ENCODE measurements around the gene PLEKHM2. TPM values are rescaled to one million over a fixed set of nuclear protein-coding genes. Genes with fewer than 3 reads are reported as not detected.

PLEKHM2 gene
- total RNA-seq, 2 experiments from 2014 or later, result 51.0 to 52.6 TPM

GRCh38 chr1:15775706-15776105 is 91.6 kb downstream of the PLEKHM2 start:
- ATAC-seq (no peak), DNase-seq (no peak)
- no peaks in the 10 kb centered on the region for H3K9me3 Mint-ChIP-seq (ENCODE audit: insufficient read depth)
- POLR2A ChIA-PET, result no interaction called here
- H3K27ac Mint-ChIP-seq, result no peak overlapping the region
- H3K36me3 Mint-ChIP-seq (ENCODE audit: low read depth), result no peaks in the 10 kb centered on the region
- no peak overlapping the region for H3K4me3 Mint-ChIP-seq
- peaks cover 3% of the 10 kb centered on the region for H3K27me3 Mint-ChIP-seq (ENCODE audit: low read depth)
- no peaks in the 10 kb centered on the region for H3K4me1 Mint-ChIP-seq (ENCODE audit: low read depth)
- CTCF ChIA-PET, result interaction anchor here (2.6 kb wide), 1 partner anchor 16 kb away, joined by 15 read pairs; no protein-coding TSS in a partner anchor

- peaks cover 3% of the 10 kb centered on the region for H3K27me3 Mint-ChIP-seq (ENCODE audit: low read depth)
- no peaks in the 10 kb centered on the region for H3K4me1 Mint-ChIP-seq (ENCODE audit: low read depth)
- no peak overlapping the region for H3K4me3 Mint-ChIP-seq
- H3K36me3 Mint-ChIP-seq (ENCODE audit: low read depth), result no peaks in the 10 kb centered on the region
- ChIA-PET POLR2A (no interaction called here), CTCF (interaction anchor here (1.0 to 1.3 kb wide), 2 partner anchors 14 to 295 kb away, joined by 4 read pairs; partner anchors contain the start of gene FAM131C)
- DNase-seq (no peak), ATAC-seq (no peak)
- no peaks in the 10 kb centered on the region for H3K9me3 Mint-ChIP-seq (ENCODE audit: insufficient read depth)
- no peak overlapping the region for H3K27ac Mint-ChIP-seq
Observed at GRCh38 chr1:15777909-15778707, 94.0 kb downstream of the PLEKHM2 start.

Other genes starting within 250 kb of the PLEKHM2 start
- gene CTRC, start 245.9 kb upstream of the PLEKHM2 start, total RNA-seq, result not detected
- gene CELA2A, start 227.6 kb upstream of the PLEKHM2 start, total RNA-seq, result not detected
- gene CELA2B, start 208.2 kb upstream of the PLEKHM2 start, total RNA-seq, result not detected
- gene CASP9, start 160.1 kb upstream of the PLEKHM2 start, total RNA-seq, result 10 to 100 TPM; 10.3 to 10.7 TPM
- 10 to 100 TPM; 13.4 to 15.6 TPM for gene DNAJC16, start 157.5 kb upstream of the PLEKHM2 start, total RNA-seq
- gene AGMAT, start 99.3 kb upstream of the PLEKHM2 start, total RNA-seq, result 10 to 100 TPM; 10.3 to 10.4 TPM
- gene DDI2, start 66.9 kb upstream of the PLEKHM2 start, total RNA-seq, result 10 to 100 TPM; 28.8 to 31.1 TPM
- gene SLC25A34, start 51.9 kb downstream of the PLEKHM2 start, total RNA-seq, result 1 to 10 TPM; 1.6 TPM
- gene TMEM82, start 58.2 kb downstream of the PLEKHM2 start, total RNA-seq, result not detected
- gene FBLIM1, start 74.5 kb downstream of the PLEKHM2 start, total RNA-seq, result not detected
- 1 to 10 TPM; 2.4 to 2.8 TPM for gene UQCRHL, start 123.3 kb downstream of the PLEKHM2 start, total RNA-seq
- gene SPEN, start 163.4 kb downstream of the PLEKHM2 start, total RNA-seq, result 10 to 100 TPM; 65.0 to 66.3 TPM